GM18499 (cell line): Measurements from ENCODE around the gene PFDN5.
"Not testable (repeated sequence)": the region's sequence is repeated elsewhere in the genome, so short reads cannot be mapped to it uniquely, and the experiment has no call there.

ENCODE experiments used
- ATAC-seq: cut with Tn5 transposase; IDR thresholded peaks from one replicate; pipeline ENCODE4 v1.9.1; 2021; ENCODE audit warnings: moderate number of reproducible peaks; ENCODE audit not compliant: insufficient read depth, unreplicated experiment

The PFDN5 gene

DNA sequence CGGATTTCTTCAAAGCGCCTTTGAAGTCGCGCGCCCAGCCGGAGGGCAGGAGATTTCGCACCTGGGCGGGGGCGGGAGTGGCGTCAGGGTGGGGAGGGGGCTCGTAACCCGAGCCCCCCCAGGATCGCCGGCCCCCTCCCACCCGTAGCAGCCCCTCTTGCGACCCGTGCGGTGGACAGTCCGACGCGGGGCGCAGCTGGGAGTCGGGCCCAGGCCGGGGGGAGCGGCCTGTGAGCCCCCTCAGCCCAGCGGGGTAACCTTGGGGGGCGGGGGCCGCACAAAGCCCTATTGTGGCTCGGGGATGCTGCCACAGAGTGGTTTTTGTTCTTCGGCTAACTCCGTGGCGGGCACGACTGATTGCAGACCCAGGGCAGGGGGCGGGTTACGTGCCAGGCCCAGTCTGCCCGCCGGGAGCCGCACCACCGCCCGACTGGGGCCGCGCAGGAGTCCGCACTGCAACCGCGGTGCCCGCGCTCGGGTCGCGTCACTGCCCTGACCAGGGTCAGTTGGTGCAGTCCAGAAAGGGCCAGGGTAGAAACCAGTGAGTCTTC is 30.2 kb downstream of the PFDN5 start:
- no peak for ATAC-seq

DNA sequence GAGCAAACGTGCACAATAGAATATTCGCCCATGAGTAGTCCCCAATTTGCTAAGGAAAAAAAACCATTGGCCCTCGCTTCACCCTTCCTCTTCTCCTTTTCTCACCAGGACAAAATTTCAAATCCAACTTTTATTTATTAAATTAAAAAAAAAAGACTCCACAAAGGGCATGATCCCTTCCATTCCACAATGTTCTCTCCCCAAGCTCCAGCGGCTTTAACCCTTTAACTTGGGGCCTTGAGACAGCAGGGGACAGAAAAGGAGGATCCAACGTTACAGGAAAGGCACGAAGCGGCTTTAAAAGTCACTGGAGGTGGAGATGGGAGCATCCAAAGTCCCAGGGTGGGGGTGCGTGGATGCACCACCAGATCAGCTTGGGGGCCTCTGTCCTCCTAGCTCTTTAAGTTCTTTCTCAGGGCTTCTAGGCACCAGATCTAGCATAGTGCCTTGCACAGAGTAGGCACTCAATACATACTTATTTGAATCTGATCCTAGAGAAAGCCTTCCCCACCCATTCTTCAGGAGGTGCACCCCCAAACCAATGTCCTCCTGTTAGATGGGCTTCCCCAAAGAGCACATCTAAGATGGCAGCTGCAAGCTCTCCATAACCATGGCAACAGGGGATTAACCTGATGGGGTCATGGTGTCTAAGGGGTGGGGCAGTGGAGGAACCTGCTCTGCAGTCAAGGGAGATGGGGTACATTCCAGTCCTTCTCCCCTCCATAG is 31.3 kb downstream of the PFDN5 start:
- no peak for ATAC-seq

DNA sequence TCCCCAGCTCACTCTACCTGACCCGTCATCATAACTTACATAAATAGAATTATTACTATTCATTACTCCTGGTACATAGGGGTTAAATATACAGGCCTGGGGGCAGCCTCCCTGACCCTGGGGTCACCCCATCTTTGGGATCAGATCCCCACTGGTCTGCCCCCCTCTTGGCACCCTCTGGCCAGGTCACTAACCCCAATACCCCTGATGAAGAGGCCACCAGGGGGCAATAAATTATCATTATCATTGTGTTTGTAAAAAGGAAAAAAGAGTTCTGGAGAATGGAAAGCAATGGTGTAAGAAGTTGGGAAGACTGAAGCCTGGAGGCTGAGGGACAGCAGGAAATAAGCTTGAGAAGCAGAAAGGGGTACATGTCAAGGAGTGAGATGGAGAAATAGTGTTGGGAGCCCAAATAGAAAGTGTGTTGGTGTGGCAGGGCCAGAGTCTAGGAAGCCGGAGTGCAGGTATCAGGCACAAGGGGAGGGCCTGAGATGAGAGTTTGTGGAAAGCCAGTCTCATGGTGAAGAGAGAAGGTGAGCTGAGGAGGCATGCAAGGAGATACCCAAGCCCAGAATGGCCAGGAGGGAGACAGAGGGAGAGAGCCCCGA is 32.2 kb downstream of the PFDN5 start:
- no peak for ATAC-seq

DNA sequence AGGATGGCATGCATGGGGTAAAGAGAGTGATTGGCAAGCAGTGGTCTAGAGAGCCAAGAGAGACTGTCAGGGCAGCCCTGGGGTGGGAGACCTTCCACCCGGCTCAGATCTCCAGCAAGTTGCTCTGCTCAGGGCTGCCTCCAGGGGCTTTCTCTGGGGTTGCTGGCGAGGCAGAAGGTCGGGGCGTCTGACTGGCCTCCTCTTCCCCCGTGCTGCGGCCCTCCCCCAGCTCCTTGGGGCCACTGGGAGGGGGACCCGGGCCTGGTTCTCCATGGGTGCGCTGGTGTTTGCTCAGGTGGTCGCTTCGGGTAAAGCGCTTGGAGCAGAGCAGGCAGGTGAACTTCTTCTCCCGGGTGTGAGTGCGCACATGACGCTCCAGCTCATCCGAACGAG is 32.7 kb downstream of the PFDN5 start:
- ATAC-seq: no peak

DNA sequence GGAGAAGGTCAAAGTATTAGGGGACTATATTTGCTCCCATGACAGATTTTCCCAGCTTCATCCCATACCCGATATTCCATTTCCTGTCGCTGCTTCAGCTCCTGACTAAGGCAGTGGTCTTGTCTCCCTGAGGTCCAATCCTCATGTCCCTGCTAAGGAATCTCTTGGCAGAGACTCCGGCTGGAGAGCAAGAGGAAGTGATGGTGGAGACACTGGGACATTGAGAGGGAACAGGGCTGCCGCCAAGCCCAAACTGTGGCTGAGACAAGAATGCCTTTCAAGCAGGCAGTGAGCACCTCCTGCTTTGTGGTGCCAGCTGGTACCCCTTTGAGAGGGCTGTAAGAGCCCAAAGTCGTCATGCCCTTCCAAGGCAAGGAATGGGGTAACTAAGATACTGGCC is 35.3 kb downstream of the PFDN5 start:
- ATAC-seq: no peak

GRCh38 chr12:53332339-53332738 is 37.0 kb downstream of the PFDN5 start:
- not testable (repeated sequence) for ATAC-seq

GRCh38 chr12:53332744-53333143 is 37.4 kb downstream of the PFDN5 start:
- no peak for ATAC-seq

GRCh38 chr12:53333289-53333688 is 37.9 kb downstream of the PFDN5 start:
- no peak for ATAC-seq

DNA sequence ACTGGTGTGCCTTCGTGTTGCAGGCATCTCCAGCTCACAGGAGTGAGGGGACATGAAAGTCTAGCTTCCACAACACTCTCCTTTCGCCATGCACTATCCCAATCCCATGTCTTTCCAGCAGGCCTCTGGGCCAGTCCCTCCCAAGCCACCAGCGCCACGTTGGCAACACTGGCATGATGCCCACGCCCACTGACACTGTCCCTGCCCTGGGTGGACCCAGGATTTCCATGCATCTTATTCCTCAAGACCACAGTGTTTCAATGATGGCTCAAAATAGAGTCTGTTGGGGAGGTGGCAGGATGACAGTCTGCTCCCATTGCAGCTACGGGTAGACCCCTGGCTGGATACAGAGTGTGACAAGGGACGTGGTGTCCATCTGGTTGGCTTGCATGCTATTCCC is 38.5 kb downstream of the PFDN5 start:
- ATAC-seq: no peak

- ATAC-seq: no peak
Measured at GRCh38 chr12:53334822-53335221, 39.5 kb downstream of the PFDN5 start.

DNA sequence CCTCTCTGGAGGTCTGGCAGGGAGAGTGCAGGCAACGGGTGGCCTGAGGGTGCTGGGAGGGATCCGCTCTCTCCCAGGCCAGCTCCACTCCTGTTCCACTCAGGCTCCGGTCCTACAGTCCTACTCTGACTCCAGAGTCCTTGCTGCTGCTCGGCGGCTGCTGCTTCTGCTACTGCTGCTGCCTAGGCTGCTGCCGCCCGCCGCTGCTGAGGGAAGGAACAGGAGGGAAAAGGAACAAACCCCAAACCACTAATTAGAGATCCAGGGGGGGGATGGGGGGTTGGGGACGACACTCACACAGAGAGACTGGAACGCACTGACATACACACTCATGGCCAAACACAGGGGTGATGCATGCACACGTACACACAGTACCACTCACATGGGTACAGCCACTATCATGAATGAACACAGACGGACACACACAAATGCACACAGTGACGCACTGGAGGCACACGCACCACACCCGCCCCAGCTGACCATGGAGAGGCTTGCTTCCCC is 40.9 kb downstream of the PFDN5 start, which contains the start of gene SP7:
Gene SP7 (minus strand): TSS at position 174 of the 501 bp plus-strand sequence. CDS start 708 bp downstream, outside the sequence.
- ATAC-seq: no peak

DNA sequence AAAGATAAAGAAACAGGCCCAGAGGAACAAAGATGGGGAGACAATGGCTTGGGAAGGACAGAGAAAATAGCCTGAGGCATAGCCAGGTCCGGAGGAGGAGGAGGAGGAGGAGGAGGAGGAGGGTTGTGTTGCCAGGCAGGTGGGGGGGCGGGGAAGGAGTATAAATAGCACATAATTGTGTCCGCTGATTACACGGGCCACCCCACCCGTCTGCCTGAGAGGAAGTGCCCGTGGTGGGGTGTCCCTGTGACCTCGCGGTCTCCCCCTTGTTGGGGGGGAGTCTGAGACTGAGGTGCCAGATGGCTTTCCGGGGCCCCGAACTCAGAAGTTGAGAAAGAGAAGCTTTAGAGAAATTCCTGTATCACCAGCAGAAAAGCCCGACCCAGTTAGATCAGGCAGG is 42.7 kb downstream of the PFDN5 start:
- ATAC-seq: no peak

GRCh38 chr12:53338916-53339315 is 43.6 kb downstream of the PFDN5 start:
- no peak for ATAC-seq

- ATAC-seq: no peak
Measured at GRCh38 chr12:53340398-53340797, 45.1 kb downstream of the PFDN5 start.

DNA sequence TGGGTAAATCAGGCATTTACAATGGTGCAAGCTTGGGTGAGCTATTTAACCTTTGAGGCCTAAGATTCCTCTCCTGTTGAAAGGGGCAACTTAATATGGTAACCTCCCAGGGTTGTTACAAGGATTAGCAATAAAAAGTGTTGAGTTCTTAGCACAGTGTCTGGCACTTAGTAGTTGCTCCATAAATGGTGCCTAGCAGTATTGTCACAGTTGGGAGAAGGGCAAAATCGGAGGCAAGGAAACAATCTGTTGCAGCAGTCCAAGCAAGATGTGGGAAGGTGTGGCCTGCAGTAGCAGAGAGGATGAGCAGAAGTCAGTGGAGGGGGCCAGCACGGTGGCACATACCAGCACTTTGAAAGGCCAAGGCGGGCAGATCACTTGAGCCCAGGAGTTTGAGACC is 48.1 kb downstream of the PFDN5 start:
- no peak for ATAC-seq

- no peak for ATAC-seq
Measured at GRCh38 chr12:53343969-53344368, 48.6 kb downstream of the PFDN5 start.

DNA sequence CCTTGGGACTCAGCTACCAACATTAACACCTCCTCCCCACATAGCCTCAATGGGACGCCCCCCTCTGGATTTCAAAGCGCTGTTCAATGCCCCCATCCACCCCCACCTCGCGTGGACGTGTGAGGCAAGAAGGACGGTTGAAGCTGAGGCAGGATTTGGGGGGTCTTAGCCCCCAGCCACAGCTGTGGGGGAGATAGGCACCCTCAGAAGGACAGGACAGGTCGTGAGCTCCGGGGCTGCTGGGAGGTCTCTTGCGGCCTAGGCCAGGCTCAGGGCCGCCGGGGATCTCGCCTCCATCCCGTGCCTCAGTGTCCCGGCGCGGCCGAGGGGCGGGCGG is 49.1 kb downstream of the PFDN5 start:
- ATAC-seq: no peak

GRCh38 chr12:53344824-53345485 is 49.6 kb downstream of the PFDN5 start:
- no peak for ATAC-seq

DNA sequence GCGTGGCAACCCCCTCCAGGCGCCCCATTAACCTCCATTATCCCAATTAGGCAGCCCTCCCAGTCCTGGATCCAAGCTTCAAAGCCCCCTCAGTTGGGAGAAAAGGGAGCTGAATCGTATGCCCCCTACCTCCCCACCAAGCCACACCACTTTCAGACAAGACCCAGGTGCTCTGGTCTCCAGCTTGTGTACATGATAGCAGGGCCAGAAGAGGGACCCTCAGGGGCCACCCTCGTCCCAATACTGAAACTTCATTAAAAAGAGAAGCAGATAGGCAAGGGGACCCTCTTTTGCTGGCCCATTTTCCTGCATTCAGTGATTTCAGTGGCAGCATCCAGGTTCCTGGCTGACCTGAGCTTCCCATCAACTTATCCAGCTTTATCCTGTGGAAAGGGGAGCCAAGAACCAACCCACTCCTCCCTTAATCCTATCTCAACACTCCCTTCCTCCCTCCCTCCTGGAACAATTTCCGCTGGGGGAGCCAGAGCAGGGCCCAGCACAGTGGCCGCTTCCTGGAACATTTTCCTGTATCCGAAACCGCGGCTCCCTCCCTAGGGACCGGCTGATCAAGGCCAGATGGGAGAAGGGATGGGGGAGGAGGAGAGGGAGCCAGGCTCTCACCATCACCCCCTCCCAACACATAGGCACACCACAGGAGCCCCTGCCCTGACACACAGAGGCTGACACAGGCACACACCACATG is 50.3 kb downstream of the PFDN5 start:
- no peak for ATAC-seq

- ATAC-seq: no peak
Measured at GRCh38 chr12:53346491-53346890, 51.1 kb downstream of the PFDN5 start.

DNA sequence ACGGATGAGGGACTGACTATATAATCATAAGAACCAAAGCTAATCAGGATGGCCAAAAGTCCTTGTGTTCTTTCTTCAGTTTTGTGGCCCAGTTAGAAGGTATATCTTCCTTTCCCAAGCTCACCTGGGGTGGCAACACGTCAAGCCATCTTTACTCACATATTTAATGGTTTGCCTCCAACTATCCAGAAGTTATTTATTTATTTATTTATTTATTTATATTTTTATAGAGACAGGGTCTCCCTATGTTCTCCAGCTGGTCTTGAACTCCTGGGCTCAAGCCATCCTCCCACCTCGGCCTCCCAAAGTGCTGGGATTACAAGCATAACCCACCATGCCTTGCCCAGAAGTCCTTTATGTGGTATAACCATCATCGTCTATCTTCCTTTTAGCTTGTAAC is 52.6 kb downstream of the PFDN5 start:
- no peak for ATAC-seq
